Activated T-cell treated with anti-CD3 and anti-CD28 coated beads, Interleukin-2, amount 50 U/mL, for 1 hour (primary cell): ENCODE measurements around the gene INO80C.

Source experiments
- DNase-seq: peaks from one replicate; pipeline ENCODE4 v3.0.0-alpha.2; 2020

The INO80C gene, protein sequence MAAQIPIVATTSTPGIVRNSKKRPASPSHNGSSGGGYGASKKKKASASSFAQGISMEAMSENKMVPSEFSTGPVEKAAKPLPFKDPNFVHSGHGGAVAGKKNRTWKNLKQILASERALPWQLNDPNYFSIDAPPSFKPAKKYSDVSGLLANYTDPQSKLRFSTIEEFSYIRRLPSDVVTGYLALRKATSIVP

DNA sequence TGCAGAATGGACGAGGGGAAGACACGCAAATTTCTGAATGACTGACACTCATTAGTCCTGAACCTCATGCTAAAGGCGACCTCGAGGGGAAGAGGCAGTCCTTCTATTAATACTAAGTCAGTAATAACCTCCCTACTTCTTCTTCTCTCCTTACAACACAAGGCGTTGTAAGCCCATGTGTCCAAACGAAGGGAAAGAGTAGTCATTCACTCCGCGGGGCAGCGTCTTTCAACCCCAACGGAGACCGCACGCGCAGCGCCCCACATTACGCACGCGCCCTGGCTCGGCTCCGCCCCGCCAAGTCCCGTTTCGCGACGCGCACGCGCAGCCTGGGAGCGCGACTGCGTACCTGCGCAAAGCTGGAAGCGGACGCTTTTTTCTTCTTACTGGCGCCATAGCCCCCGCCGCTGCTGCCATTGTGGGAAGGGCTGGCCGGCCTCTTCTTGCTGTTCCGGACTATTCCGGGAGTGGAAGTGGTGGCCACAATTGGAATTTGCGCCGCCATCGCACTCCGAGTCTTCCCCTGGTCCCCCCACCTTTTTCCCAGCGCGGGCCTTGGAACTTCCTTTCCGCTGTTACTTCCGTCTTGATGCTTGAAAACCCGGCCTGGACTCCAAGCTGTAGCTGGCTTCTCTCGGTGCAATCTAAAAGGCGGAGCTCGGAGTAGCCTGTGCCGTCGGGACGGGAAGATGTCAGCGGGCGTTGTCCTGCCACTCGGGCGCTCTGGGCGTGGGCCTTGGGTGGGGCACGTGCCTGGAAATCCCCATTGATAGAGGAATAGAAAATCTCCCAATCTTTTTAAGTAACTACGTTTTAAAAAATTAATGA lies at the start of gene INO80C:
Gene INO80C (minus strand): TSS at position 591 of the 828 bp plus-strand sequence. CDS start 86 bp downstream, at position 505.
- peak; percentile 94 for DNase-seq

GRCh38 chr18:35547008-35547605 lies 49.3 kb upstream of the INO80C start:
- DNase-seq: no peak

- DNase-seq: no peak
These were observed 44.6 kb upstream of the INO80C start for GRCh38 chr18:35542356-35542755.

DNA sequence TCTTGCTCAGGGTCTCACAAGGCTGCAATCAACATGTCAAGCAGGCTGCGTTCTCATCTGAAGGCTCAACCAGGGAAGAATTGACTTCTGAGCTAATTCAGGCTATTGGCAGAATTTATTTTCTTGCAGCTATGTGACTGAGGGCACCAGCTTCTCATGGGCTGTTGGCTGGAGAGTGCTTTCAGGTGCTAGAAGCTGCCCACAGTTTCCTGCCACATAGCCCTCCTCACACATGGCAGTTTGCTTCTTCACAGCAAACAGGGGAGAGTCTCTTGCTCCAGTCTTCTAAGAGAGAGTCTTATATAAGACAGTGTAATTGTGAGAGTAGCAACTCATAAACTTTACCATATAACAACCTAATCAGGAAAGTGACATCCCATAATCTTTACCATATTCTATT lies 37.5 kb upstream of the INO80C start:
- no peak for DNase-seq

DNA sequence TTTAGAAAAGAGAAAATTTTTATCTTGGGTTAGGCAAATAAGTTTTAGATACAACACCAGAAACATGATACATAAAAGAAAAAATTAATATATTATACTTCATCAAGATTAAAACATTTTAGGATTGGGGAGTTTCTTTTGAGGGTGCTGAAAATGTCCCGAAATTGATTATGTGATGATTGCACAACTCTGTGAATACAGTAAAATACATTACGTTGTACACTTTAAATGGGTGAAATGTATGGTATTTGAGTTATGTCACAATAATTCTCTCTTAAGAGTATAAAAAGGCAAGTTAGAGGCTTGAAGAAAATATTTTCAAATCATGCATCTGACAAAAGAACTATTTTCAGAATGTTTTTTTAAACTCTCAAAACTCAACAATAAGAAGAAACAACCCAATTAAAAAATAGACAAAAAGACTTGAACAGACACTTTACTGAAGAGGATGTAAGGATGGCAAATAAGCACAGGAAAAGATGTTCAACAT lies 36.2 kb upstream of the INO80C start:
- no peak for DNase-seq

- DNase-seq: no peak
These were observed 31.1 kb upstream of the INO80C start for GRCh38 chr18:35528749-35529274.

DNA sequence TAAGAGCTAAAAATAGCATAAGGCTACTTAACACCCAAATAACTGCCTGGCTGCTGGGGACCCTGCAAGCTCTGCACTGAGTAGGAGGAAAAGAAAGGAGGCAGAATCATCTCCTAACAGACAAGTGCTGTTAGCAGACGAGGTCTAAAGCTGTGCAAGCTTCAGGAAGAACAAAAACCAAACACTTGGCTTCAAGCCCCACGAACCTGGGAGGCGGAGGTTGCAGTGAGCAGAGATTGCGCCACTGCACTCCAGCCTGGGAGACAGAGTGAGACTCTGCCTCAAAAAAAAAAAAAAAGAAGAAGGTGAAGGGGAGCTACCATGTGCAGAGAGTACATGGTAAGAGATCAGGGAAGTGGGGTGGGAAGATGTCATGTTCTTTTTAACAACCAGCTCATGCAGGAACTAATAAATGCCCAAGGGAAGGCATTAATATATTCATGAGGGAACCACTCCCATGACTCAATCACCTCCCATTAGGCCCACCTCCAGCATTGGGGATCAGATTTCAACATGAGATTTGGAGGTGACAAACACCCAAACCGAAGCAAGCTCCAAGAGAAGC lies 28.8 kb upstream of the INO80C start:
- DNase-seq: no peak

GRCh38 chr18:35525795-35526494 lies 28.2 kb upstream of the INO80C start:
- DNase-seq: no peak

- no peak for DNase-seq
These were observed 26.5 kb upstream of the INO80C start for GRCh38 chr18:35524226-35524625.

- DNase-seq: no peak
These were observed 24.6 kb upstream of the INO80C start for GRCh38 chr18:35522130-35522959.

DNA sequence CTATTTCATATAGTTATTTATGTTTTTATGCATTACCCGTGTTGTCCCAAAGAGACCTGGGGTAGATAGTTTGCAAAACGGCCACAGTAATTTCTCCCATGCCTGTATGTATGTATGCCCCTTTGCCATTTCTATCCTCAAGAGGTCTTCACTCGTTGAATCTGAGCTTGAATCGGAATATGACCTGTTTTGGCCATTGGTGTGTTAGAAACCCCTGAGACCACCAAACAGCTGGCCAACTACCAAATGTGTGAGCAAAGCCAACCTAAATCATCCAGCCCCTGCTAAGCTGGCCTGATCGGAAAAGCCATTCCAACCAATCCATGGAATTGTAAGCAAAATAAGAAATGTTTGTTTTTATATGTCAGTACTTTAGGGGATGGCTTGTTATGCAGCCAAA lies 23.4 kb upstream of the INO80C start:
- DNase-seq: no peak

- no peak for DNase-seq
These were observed 21.6 kb upstream of the INO80C start for GRCh38 chr18:35519148-35519899.

DNA sequence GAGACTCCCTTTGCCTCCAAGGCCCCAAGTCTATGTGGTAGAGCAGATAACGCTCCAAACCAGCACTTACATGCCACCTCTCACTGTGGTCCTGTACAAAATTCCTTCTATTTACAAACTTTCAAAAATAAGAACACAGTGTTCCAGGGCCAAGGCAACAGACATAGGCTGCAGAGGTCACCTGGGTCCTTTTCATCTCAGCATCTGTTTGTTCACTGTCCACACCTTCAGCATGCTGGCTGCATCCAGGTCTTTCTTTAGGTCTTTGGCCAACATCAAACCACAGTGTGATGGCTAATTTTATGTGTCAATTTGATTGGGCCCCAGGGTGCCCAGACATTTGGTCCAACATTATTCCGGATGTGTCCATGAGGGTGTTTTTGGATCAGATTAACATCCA lies 20.0 kb upstream of the INO80C start:
- DNase-seq: no peak

DNA sequence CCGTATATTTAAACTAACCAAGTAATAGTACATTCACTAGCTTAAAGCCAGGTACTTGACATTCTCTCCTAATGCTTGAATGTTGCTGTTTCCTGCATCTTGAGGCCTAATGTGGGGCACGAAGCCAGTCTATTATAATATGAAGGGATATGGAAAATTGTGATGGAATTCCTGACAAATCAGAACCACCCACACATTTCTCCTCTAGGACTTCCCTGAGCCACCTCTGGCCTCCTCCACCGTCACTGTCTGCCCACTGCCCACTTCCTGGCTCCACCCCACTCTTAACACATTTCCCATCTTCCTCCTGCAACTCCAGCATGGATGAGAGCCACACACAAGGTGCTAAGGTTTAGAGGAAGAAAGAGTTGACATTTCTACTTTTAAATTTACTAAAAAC lies 19.0 kb upstream of the INO80C start:
- DNase-seq: no peak

DNA sequence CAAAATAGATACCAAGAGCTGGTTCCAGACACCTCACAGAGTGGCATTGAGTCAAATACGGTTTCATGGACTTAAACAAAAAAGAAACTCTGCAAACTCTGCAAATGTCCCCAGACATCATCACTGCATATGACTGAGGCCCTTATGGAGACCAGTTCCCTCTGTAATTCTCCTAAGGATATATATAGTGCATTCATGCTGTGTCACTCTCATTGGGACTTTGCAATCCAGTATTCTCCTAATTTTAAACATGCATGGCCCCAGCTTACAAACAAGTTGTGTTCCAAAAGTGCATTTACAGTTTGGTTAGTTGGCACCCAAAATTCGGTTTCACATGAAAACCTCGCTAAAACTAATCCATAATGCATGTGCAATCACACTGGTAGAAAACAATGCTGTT lies 18.6 kb upstream of the INO80C start:
- no peak for DNase-seq

- no peak for DNase-seq
These were observed 17.8 kb upstream of the INO80C start for GRCh38 chr18:35515460-35516130.

GRCh38 chr18:35514752-35515459 lies 17.1 kb upstream of the INO80C start:
- DNase-seq: no peak

GRCh38 chr18:35514283-35514682 lies 16.5 kb upstream of the INO80C start:
- no peak for DNase-seq

- no peak for DNase-seq
These were observed 15.6 kb upstream of the INO80C start for GRCh38 chr18:35513181-35513936.
